NCI-H345 (cell line): ENCODE data around the gene PEAR1.

ENCODE experiments used
- DNase-seq: peaks from one replicate; lab custom pipeline; 2025; lab: John Stamatoyannopoulos, UW

The PEAR1 gene, protein sequence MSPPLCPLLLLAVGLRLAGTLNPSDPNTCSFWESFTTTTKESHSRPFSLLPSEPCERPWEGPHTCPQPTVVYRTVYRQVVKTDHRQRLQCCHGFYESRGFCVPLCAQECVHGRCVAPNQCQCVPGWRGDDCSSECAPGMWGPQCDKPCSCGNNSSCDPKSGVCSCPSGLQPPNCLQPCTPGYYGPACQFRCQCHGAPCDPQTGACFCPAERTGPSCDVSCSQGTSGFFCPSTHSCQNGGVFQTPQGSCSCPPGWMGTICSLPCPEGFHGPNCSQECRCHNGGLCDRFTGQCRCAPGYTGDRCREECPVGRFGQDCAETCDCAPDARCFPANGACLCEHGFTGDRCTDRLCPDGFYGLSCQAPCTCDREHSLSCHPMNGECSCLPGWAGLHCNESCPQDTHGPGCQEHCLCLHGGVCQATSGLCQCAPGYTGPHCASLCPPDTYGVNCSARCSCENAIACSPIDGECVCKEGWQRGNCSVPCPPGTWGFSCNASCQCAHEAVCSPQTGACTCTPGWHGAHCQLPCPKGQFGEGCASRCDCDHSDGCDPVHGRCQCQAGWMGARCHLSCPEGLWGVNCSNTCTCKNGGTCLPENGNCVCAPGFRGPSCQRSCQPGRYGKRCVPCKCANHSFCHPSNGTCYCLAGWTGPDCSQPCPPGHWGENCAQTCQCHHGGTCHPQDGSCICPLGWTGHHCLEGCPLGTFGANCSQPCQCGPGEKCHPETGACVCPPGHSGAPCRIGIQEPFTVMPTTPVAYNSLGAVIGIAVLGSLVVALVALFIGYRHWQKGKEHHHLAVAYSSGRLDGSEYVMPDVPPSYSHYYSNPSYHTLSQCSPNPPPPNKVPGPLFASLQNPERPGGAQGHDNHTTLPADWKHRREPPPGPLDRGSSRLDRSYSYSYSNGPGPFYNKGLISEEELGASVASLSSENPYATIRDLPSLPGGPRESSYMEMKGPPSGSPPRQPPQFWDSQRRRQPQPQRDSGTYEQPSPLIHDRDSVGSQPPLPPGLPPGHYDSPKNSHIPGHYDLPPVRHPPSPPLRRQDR

DNA sequence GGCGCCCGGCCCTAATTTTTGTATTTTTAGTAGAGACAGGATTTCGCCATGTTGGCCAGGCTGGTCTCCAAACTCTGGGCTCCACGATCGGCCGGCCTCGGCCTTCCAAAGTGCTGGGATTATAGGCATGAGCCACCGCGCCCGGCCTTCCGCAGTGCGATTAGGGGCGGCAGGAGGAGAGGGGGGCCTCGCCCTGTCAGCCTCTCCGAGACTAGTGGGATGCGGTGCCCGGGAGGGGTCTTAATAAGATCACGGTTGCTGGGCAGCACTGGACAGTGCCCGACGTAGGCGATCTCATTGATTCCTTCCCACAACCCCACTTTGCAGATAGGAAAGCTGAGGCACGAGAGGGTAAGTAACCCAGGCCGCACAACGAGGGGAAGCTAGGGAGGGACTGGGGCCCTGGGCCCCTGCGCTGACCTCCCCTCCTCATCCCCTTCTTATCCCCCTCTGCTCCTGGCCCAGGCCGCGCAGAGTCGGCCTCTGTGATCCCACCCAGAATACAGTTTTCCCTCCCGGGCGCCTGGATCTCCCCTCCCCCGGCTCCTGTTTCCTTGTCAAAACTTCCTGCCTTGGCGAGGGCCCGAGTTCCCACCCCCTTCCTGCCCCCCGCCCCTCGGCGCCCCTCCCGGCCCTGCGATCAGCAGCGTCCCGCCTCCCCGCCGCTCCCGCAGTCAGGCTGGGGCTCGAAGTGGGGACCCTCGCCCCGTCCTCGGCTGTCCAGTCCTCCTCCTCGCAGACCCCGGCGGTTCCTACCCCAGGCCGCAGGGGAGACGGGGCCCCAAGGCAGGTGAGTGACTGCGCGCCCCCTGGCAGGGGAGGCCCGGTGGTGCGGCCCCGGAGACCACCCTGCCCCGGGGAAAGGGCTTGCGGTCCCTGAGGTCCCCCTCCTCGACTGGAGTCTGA, at the start of gene PEAR1:
TSS of gene PEAR1 (plus strand) at position 671 of the 906 bp plus-strand sequence. CDS start 10,209 bp downstream, outside the sequence.
- DNase-seq: no peak

DNA sequence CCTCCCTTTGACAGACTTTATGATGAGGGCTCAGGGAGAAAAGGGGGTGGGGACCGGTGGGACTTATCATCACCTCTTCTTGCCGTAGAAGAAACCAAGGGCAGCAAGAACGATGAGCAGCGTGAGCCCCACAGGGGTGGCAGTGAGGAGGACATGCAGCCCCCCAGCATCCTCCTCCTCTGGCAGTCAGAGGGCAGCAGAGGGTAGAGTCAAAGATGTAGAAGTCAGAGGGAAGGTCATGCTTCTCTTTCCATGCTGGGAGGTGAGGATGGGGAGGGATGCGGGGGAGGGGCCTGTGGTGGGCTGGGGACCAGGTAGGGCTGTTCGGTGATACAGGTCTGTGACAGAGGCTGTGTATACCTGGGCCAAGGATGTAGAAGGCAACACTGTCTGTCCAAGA, 49.4 kb upstream of the PEAR1 start:
- DNase-seq: no peak

DNA sequence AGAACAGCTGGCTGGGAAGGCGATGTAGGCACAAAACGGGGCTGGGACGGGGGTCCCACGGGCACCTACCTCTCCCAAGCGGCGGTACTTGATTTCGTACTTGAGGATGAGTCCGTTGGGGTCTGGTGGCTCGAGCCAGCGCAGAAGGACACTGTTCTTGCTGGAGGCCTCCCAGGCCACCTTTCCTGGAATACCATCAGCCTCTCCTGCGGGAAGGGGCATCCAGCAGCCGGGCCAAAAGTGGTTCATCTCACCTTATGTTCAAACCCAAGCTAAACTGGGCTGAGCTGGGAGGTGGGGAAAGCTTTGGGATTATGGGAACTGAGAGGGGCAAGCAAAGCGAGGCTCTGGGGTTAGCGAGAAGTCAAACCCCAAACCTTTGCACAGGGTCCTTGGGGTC, 48.9 kb upstream of the PEAR1 start:
- DNase-seq: no peak

DNA sequence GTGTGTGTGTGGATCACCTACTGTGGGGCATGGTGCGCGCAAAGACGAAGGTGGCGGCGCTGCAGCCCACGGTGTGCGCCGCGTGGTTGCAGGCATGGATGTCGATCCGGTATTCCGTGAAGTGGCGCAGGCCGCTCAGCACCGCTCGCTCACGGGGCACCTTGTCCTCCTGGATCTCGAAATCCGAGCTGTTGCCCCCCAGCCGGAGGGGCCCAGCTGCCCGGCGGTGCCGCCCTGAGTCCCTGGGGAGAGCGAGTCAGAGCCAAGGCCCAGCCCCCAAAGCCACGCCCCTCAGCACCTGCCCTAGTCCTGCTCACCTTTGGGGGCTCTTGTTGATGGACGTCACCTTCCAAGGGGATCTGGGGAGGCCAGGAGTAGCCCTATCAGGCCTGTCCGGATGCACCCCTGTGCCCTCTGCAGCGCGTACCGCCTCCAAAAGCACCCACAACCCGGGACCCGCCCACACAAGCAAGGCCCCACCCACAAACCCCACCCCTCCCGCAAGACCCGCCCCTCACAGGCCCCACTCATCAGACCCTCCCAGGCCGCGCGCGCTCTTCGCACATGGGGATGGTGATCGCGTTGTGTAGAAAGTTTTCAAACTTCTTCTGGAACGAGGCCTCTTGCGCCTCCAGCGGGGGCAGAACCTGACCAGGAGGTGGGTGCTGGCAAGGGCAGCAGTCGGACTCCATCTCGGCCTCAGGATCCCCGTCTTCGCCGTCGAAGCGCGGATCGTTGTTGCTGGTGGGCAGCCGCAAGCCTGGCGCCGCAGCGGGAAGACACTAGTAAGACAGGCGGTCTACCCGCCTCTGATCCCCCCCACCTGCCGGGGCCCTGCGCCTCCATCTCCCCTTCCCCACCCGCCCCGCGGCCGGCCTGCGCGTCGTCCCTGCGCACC, 48.2 kb upstream of the PEAR1 start:
- DNase-seq: no peak

DNA sequence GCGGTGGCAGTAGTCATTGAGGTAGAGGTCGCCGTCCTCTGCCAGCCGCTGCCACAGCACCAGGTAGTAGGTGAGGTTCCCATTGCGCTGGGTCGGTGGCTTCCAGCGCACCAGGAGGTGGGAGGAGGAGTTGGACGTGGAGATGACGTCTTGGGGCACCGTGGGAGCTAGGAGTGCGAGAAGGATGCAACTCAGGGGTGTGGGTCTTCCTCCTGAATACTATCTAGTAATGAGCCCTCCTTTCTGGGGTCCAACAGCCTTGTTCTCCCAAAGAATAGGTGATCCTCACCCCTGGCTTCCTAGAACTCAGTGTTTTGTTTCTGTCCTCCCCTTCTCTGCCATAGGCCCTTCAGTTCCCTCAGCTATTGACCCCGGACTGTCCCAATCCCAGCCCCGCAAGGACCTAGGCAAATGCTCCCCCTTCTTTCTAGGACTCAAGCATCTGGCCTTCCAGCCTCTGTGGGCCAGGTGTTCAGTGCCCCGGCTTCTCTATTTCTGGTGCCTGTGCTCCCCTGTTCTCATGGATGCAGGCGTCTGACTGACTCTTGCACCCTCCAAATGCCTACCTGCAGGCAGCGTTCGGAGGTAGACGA, 47.5 kb upstream of the PEAR1 start:
- DNase-seq: no peak

DNA sequence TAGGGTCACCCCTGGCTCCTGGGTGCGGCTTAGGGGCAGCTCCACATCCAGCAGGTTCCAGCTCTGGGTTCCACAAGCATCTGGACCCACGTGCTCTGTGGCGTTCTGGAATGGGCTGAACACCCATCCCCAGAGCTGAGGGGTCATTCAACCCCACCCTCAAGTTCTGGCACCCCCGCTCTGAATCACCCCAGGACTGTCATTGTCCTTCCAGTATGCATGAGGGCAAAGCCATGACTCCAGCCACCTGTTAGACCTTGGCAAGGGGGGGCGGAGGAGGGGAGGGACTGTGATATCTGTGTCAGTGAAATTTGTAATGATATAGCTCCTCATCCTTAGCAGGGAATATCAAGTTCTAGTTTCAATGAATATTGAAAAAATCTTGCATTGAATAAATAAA, 46.9 kb upstream of the PEAR1 start:
- DNase-seq: no peak

DNA sequence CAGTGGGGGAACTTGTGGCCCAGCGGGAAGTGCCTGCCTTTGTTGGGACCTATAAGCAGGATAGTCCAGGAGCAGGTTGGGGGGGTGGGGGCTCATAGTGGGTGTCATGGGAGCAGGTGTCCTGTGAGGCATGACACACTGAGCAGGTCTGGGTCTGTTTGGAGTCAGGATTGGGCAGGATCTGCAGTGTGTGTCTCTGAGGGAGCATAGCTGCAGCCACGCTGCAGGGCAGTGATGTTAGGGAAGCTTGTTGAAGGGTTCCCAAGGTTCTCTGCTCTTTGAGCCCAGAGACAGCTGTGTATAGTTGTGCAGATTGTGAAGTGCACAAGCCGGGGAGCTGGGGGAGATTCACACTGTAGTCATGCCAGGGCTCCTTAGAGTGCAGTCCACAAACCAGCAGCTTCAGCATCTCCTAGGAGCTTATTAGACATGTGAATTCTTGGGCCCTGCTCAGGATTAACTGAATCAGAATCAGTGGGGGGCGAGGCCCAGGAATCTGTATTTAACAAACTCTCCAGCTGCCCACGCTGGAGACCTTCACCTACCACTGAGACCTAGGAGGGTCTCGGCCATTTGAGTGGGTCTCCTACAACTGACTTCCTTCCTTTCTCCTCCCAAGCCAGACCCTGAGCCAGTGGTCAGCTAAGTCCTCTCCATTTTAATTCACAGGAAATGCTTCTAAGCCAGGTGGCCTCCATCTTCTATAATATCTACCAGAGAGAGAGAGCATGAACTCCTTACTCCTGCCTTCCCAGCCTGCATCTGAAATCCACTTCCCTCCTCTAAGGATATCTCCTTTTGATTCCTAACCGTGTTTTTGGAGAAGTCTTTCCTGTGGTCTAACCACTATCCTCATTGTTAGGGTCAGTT, 45.7 kb upstream of the PEAR1 start:
- DNase-seq: no peak

DNA sequence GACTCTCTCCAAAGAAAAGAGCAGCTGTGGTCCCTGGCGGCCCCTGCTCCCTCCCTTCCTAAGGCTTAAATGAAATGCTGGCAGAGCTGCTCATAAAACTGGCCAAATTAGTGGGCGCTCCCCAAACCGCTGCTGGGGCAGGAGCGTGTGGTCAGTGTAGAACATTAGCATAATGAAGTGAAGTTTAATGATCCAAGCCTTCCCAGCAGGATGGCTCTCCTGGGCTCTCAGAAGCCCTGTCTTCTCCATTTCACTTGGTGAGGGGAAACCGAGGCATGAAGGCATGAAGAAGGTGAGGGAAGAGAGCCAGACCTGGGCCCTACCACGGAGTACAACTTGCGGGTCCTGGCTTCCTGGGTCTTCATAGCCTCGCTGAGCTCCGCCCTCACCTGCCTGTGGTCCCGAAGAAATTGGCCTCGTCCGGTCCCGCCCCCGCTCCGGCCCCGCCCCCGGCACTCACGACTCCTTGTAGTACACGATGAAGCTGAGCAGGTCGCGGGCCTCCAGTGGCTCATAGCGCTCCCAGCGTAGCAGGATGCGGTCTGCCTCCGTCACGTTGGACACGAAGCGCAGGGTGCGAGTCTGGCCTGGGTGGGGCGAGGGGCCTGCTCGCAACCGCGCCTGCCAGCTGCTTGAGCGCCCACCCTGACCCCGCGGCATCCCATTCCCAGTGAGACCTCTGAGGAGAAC, 44.9 kb upstream of the PEAR1 start:
- DNase-seq: no peak

DNA sequence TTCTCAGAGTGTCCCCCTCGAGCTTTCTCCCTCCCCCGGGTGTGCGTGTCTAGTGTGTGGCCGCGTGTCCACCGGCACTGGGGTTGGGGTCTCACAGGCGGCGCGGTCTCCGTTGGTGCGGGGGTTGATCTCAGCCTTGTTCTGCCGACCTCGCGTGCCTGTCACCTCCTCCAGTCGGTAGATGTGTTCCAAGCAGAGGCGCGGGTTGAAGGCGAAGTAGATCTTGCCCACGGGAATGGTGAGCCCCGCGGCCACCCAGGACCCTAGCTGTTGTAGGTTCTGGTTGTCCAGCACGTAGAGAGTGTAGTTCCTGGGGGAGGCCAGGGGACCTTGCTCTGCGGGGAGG, 44.4 kb upstream of the PEAR1 start:
- no peak for DNase-seq

DNA sequence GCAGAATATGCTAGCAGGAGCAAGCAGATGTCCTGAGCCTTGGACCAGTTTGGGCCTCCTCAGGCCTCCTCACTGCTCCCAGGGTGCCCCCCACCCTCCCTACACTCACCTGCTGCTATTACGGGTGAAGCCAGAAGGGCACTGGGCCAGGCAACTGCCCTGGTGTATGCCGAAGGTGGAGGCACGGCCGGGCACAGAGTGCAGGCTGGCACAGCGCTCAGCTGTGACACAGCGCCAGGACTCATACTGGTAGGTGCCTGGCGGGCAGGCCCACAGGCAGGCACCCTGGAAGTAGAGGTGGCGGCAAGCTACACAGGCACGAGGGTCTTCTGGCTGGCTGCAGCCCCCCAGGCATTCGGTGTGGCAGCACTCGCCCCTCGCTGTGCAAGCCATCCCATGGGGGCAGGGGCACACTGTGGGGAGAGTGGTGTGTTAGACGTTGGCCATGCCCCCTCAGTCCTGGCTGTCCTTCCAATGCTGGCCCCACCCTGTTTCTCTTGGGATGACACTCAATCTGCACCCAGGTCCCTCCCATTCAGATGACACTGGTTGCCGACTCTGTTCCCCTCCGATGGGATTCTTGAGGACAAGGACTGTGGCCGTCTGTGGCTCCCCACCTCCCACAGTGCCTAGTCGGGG, 41.6 kb upstream of the PEAR1 start:
- DNase-seq: peak; percentile 7

DNA sequence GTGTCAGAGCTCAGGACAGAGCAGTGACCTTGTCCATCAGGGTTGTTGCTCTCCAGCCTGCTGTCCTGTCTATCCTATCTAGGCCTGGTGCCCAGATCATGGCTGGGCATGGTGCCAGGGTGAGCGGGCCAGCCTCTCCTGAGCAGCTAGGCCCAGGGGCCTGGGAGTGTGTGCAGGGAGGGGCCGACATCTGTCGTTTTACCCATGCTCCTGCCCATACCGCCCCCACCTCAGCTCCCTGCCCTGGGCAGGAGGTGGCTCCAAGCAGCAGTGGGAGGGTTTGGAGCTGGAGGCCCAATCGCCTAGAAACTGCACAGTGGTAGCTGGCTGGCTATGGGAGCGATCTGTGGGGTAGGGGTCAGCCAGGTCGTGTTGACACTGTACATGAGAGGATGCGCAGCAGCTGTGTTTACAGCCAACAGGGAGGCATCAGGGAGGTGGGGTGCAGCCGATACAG, 41.1 kb upstream of the PEAR1 start:
- peak; percentile 88 for DNase-seq

DNA sequence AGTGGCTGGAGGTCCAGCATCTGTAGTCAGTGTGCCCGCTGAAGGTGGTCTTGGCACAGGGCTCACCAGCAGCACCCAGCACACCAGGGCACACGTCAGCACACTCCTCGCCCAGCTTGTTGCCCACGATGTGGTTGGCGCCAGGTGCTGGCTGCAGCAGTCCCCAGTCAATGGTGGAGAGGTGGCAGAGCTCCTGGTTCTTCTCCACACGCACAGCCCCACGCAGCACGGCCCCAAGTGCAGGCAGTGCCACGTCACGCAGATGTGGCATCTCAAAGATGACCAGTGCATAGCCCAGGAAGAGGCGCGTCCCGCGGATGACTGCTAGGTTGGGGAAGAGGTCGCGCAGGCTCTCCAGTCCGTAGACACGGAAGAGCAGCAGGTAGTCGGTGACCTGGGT, 39.8 kb upstream of the PEAR1 start:
- no peak for DNase-seq

DNA sequence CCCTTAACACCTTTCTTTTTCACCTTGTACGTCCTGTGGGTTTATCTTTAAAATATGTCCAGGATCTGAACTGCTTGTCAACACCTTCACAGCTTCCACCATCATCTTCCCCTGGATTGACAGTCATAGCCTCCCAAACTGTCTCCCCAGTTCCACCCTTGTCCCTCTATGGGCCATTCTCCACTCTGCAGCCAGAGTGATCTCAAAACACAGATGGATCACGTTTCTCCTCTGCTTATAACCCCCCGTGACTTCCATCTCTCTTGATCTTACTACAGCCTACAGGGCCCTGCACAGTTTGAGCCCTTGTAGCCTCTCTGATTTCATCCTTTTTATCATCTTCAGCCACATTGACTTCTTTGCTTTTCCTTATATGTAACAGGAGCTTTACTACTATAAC, 38.9 kb upstream of the PEAR1 start:
- no peak for DNase-seq

DNA sequence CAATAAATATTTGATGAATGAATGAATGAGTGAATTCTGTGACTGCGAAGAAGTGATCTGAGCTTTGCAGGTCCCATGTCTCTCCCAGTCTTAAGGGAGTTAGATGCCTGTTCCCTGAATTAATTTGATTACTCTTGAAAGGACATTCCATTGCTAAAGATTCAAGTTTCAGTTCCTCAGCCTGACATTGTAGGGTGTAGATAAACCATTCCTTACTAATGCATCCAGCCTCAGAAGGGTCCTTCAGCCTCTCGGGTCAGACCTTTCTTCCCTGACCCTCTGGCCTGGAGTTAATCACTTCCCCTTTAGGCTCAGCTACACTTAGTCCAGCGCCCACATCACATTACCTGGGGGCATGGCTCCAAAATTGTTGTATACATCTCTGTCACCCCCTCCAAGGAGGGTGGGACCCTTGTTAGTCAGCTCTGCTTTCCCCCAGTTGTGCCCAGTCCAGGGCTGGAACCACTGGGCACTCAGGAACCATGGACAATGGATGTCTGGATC, 37.2 kb upstream of the PEAR1 start:
- DNase-seq: no peak

DNA sequence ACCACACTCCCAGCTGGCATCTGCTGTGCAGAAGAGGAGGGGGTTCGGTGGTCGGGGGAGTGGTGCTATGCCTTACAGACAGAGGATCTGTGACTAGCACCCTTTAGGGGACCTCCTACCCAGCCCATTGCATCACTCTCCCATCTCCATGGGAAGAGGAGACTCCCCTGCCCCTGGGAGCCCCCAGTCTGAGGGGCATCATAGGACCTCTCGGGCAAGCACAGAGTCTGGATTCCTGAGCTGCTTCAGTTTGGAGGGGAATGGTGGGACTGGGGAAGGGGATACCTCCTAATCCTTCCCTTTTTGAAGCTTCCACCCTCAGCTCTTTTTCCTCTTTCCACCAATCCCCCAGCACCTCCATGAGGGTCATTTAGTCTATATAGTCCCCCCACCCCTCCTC, 36.0 kb upstream of the PEAR1 start:
- no peak for DNase-seq

DNA sequence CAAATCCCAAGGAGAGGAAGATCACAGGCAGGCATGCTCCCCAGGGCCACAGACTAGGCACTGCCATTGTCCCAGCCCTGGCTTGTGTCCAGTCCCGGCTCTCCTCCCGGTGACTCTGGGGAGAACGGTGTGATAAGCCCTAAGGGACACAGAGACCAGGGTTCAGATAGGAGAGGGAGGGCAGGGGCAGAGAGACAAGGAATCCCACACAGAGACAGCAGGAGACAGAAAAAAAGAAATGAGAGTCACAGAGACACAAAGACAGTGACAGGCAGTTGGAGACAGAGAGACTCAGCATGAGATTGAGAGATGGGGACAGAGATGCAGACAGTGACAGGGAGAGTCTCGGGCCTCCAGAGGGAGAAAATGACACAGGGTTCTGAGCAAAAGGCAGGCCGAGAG, 35.0 kb upstream of the PEAR1 start:
- no peak for DNase-seq

DNA sequence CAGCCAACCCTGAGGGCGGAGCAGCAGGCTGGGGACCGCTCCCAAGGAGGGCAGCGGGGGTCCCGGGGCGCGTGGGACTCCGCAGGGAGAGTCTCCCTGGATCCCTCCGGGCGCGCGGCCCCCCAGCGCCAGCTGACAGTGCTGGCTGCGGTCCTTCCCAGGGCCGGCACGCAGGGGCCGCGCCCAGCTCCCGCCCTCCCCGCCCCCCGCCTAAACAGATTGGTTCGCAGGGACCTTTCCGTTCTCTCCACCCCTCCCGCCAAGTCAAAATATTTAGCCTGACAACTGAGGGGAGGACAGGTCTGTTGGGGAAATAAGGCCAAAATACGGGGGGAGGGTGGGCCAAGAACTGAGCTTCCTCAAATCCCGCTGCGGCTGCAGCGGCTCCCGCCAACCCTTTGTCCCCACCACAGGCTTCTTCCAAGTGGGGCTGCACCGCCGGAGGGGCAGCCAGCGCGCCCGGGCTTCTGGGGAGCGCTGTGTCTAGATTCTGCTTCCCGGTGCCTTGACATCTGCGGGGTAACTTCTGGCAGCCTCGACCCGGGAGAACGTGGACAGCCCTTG, 34.5 kb upstream of the PEAR1 start, which contains the start of gene INSRR:
TSS of gene INSRR (minus strand) at position 159 of the 564 bp plus-strand sequence. CDS start 496 bp downstream, outside the sequence.
- no peak for DNase-seq
